SK-N-SH treated with all-trans-retinoic acid at 6 μM for 48 hours (cell line): Measurements from ENCODE around the gene LRP5.

Source experiments
- ATAC-seq: fragments of 200-7000 bp; cut with Tn5 transposase; 3 replicates; pipeline ENCODE4 v1.9.1; 2020; ENCODE audit warnings: mild to moderate bottlenecking, moderate library complexity
- ARNTL ChIP-seq: fragments of 450-650 bp; formaldehyde crosslinking; IDR thresholded peaks from 2 replicates; pipeline ENCODE4 v1.5.0; 2020; ENCODE audit warnings: low read depth, mild to moderate bottlenecking, moderate library complexity, borderline replicate concordance
- BACH2 ChIP-seq: fragments of 250-450 bp; sonication (Bioruptor Pico); IDR thresholded peaks from 2 replicates; pipeline ENCODE4 v1.9.0; 2021; ENCODE audit warnings: mild to moderate bottlenecking, borderline replicate concordance
- CSDC2 ChIP-seq: fragments of 250-450 bp; sonication (Bioruptor Pico); IDR thresholded peaks from 2 replicates; pipeline ENCODE4 v1.5.0; 2020; ENCODE audit warnings: mild to moderate bottlenecking, moderate library complexity
- ESRRG ChIP-seq: fragments of 250-450 bp; sonication (Bioruptor Pico); IDR thresholded peaks from 2 replicates; pipeline ENCODE4 v1.6.1; 2021; ENCODE audit warnings: mild to moderate bottlenecking
- GLIS3 ChIP-seq: fragments of 250-450 bp; sonication (Bioruptor Pico); IDR thresholded peaks from 2 replicates; pipeline ENCODE4 v1.5.0; 2020; ENCODE audit warnings: mild to moderate bottlenecking, moderate library complexity
- ISL1 ChIP-seq: fragments of 250-450 bp; sonication (Bioruptor Pico); IDR thresholded peaks from 2 replicates; pipeline ENCODE4 v2.1.2; 2022; ENCODE audit warnings: mild to moderate bottlenecking, moderate library complexity
- OSR1 ChIP-seq: fragments of 250-450 bp; sonication (Bioruptor Pico); IDR thresholded peaks from 2 replicates; pipeline ENCODE4 v1.8.0; 2022; ENCODE audit warnings: moderate library complexity, mild to moderate bottlenecking, inconsistent platforms
- PPARA ChIP-seq: fragments of 250-450 bp; sonication (Bioruptor Pico); IDR thresholded peaks from 2 replicates; pipeline ENCODE4 v1.5.0; 2020; ENCODE audit warnings: mild to moderate bottlenecking, borderline replicate concordance
- RARB ChIP-seq: fragments of 250-450 bp; sonication (Bioruptor Pico); IDR thresholded peaks from 2 replicates; pipeline ENCODE4 v1.8.0; 2021; ENCODE audit warnings: mild to moderate bottlenecking, moderate library complexity
- SNAI2 ChIP-seq: fragments of 250-450 bp; sonication (Bioruptor Pico); IDR thresholded peaks from 2 replicates; pipeline ENCODE4 v1.5.0; 2020; ENCODE audit warnings: mild to moderate bottlenecking, moderate library complexity
- TCF4 ChIP-seq: fragments of 250-450 bp; sonication (Bioruptor Pico); IDR thresholded peaks from 2 replicates; pipeline ENCODE4 v1.8.0; 2021; ENCODE audit warnings: mild to moderate bottlenecking, moderate library complexity, borderline replicate concordance
- TOX ChIP-seq: fragments of 250-450 bp; sonication (Bioruptor Pico); IDR thresholded peaks from 2 replicates; pipeline ENCODE4 v1.8.0; 2021; ENCODE audit warnings: mild to moderate bottlenecking, moderate library complexity, borderline replicate concordance
- ZC3H10 ChIP-seq: fragments of 250-450 bp; sonication (Bioruptor Pico); IDR thresholded peaks from 2 replicates; pipeline ENCODE4 v1.5.1; 2021; ENCODE audit warnings: mild to moderate bottlenecking, moderate library complexity
- ZFP3 ChIP-seq: fragments of 250-450 bp; sonication (Bioruptor Pico); IDR thresholded peaks from 2 replicates; pipeline ENCODE4 v1.5.0; 2020; ENCODE audit warnings: mild to moderate bottlenecking, moderate library complexity
- ZFP30 ChIP-seq: fragments of 450-650 bp; formaldehyde crosslinking; IDR thresholded peaks from 2 replicates; pipeline ENCODE4 v1.5.0; 2022; ENCODE audit warnings: mild to moderate bottlenecking, moderate library complexity
- ZNF565 ChIP-seq: fragments of 450-650 bp; formaldehyde crosslinking; conservative IDR thresholded peaks from 2 replicates; pipeline ENCODE4 v1.5.0; 2020; ENCODE audit warnings: low read depth, mild to moderate bottlenecking, moderate library complexity
- ZNF70 ChIP-seq: fragments of 450-650 bp; formaldehyde crosslinking; IDR thresholded peaks from 2 replicates; pipeline ENCODE4 v1.5.0; 2020; ENCODE audit warnings: mild to moderate bottlenecking, moderate library complexity
- ZNF8 ChIP-seq: fragments of 450-650 bp; formaldehyde crosslinking; IDR thresholded peaks from 2 replicates; pipeline ENCODE4 v1.5.0; 2020; ENCODE audit warnings: mild to moderate bottlenecking, moderate library complexity
- TF ChIP-seq, protein P1 (sequence below): fragments of 250-450 bp; sonication (Bioruptor Pico); IDR thresholded peaks from 2 replicates; pipeline ENCODE4 v1.5.1; 2021; ENCODE audit warnings: mild to moderate bottlenecking, moderate library complexity
- TF ChIP-seq, protein P2 (sequence below): fragments of 250-450 bp; sonication (Bioruptor Pico); IDR thresholded peaks from 2 replicates; pipeline ENCODE4 v1.8.0; 2020; ENCODE audit warnings: mild to moderate bottlenecking, moderate library complexity, borderline replicate concordance
- TF ChIP-seq, protein P3 (sequence below): fragments of 250-450 bp; sonication (Bioruptor Pico); IDR thresholded peaks from 2 replicates; pipeline ENCODE4 v1.5.0; 2020; ENCODE audit warnings: mild to moderate bottlenecking, moderate library complexity

LRP5 gene

DNA sequence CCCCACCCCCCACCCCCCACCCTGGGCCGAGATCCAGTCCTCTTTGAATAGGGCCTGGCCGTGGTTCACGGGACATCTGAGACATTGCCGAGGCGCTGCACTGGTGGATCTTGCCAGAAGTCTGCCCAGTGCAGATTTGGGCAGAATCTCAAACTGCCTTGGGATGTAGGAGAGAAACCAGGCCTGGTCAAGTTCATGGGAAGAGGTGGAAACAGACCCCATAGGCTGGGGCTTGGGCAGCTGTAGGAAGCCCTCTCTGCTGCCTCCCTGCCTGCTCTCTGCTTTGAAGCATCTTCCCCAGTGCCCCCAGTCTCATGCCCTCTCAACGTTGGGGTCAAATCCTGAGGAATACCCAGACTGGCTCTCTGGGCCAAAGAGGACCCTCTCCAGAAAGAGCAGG lies 132.2 kb downstream of the LRP5 start:
- ATAC-seq, result no peak
- no peak for TF ChIP-seq ZFP30 (CRISPR knock-in tag)
- TF ChIP-seq TOX (CRISPR knock-in tag), result no peak
- TF ChIP-seq PPARA (CRISPR knock-in tag), result no peak
- TF ChIP-seq BACH2 (CRISPR knock-in tag), result no peak
- TF ChIP-seq, protein P1, sequence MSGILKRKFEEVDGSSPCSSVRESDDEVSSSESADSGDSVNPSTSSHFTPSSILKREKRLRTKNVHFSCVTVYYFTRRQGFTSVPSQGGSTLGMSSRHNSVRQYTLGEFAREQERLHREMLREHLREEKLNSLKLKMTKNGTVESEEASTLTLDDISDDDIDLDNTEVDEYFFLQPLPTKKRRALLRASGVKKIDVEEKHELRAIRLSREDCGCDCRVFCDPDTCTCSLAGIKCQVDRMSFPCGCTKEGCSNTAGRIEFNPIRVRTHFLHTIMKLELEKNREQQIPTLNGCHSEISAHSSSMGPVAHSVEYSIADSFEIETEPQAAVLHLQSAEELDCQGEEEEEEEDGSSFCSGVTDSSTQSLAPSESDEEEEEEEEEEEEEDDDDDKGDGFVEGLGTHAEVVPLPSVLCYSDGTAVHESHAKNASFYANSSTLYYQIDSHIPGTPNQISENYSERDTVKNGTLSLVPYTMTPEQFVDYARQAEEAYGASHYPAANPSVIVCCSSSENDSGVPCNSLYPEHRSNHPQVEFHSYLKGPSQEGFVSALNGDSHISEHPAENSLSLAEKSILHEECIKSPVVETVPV (CRISPR knock-in tag), result no peak
- no peak for TF ChIP-seq ISL1 (CRISPR knock-in tag)
- no peak for TF ChIP-seq ZNF70 (CRISPR knock-in tag)
- TF ChIP-seq TCF4 (CRISPR knock-in tag), result no peak
- no peak for TF ChIP-seq SNAI2
- TF ChIP-seq, protein P2, sequence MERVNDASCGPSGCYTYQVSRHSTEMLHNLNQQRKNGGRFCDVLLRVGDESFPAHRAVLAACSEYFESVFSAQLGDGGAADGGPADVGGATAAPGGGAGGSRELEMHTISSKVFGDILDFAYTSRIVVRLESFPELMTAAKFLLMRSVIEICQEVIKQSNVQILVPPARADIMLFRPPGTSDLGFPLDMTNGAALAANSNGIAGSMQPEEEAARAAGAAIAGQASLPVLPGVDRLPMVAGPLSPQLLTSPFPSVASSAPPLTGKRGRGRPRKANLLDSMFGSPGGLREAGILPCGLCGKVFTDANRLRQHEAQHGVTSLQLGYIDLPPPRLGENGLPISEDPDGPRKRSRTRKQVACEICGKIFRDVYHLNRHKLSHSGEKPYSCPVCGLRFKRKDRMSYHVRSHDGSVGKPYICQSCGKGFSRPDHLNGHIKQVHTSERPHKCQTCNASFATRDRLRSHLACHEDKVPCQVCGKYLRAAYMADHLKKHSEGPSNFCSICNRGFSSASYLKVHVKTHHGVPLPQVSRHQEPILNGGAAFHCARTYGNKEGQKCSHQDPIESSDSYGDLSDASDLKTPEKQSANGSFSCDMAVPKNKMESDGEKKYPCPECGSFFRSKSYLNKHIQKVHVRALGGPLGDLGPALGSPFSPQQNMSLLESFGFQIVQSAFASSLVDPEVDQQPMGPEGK (CRISPR knock-in tag), result no peak
- no peak for TF ChIP-seq RARB
- TF ChIP-seq CSDC2 (CRISPR knock-in tag), result no peak
- no peak for TF ChIP-seq GLIS3 (CRISPR knock-in tag)
- no peak for TF ChIP-seq ARNTL (CRISPR knock-in tag)
- TF ChIP-seq ZNF565, result no peak
- TF ChIP-seq ZNF8, result no peak

DNA sequence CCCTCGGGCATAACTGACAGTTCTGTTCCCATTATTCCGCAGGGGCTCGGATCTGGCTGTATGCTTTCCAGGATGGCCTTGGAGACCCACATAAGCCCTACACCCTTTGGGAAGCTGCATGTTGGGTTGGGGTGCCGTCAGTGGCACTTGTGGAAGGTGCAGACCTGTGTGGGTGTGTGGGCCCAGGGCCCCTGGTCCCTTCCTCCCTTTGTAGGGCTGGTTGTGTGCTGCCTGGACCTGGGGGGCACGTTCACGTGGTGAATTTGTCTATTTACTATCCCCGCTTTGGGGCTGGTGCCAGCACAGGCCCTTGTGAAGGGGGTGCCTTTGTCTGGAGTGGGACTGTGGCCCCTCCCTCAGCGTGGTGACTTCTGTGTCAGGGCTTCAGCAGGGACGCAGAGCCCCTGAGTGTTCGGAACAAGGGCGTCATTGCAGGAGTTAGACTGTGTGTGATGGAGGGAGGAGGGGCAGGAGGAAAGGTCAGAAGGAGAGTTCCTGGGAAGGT lies 133.2 kb downstream of the LRP5 start:
- TF ChIP-seq ZFP30 (CRISPR knock-in tag), result no peak
- no peak for TF ChIP-seq RARB
- TF ChIP-seq SNAI2, result no peak
- no peak for TF ChIP-seq BACH2 (CRISPR knock-in tag)
- TF ChIP-seq ZNF565, result no peak
- TF ChIP-seq, protein P3, sequence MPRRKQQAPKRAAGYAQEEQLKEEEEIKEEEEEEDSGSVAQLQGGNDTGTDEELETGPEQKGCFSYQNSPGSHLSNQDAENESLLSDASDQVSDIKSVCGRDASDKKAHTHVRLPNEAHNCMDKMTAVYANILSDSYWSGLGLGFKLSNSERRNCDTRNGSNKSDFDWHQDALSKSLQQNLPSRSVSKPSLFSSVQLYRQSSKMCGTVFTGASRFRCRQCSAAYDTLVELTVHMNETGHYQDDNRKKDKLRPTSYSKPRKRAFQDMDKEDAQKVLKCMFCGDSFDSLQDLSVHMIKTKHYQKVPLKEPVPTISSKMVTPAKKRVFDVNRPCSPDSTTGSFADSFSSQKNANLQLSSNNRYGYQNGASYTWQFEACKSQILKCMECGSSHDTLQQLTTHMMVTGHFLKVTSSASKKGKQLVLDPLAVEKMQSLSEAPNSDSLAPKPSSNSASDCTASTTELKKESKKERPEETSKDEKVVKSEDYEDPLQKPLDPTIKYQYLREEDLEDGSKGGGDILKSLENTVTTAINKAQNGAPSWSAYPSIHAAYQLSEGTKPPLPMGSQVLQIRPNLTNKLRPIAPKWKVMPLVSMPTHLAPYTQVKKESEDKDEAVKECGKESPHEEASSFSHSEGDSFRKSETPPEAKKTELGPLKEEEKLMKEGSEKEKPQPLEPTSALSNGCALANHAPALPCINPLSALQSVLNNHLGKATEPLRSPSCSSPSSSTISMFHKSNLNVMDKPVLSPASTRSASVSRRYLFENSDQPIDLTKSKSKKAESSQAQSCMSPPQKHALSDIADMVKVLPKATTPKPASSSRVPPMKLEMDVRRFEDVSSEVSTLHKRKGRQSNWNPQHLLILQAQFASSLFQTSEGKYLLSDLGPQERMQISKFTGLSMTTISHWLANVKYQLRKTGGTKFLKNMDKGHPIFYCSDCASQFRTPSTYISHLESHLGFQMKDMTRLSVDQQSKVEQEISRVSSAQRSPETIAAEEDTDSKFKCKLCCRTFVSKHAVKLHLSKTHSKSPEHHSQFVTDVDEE, result no peak
- TF ChIP-seq, protein P1 (CRISPR knock-in tag), result no peak
- no peak for TF ChIP-seq ZFP3 (CRISPR knock-in tag)
- TF ChIP-seq ESRRG (CRISPR knock-in tag), result no peak
- TF ChIP-seq, protein P2 (CRISPR knock-in tag), result no peak
- no peak for TF ChIP-seq ZNF70 (CRISPR knock-in tag)
- TF ChIP-seq ARNTL (CRISPR knock-in tag), result no peak
- TF ChIP-seq OSR1, result no peak
- no peak for TF ChIP-seq ZC3H10 (CRISPR knock-in tag)
- TF ChIP-seq TCF4 (CRISPR knock-in tag), result no peak
- no peak for ATAC-seq
